H1 (cell line): ENCODE measurements around the gene TBC1D2B. TPM values are rescaled to one million over a fixed set of nuclear protein-coding genes. Genes with fewer than 3 reads are reported as not detected.

Experiments used
- CHD1 ChIP-seq: IDR thresholded peaks from 2 replicates; pipeline ENCODE4 v1.6.1; 2012; ENCODE audit warnings: low read depth, low read length, improper control_type of control experiment
- NRF1 ChIP-seq: IDR thresholded peaks from 2 replicates; pipeline ENCODE4 v1.6.1; 2011; ENCODE audit warnings: mild to moderate bottlenecking, low read depth, low read length, improper control_type of control experiment
- POLR2A ChIP-seq, 2 experiments: IDR thresholded peaks; 1 replicate in 1 of 2; 2 replicates in 1 of 2; pipeline ENCODE4 v1.6.1; 2011; ENCODE audit warnings: low read depth in 2 of 2, low read length in 2 of 2, mild to moderate bottlenecking in 2 of 2; ENCODE audit errors: control extremely low read depth in 1 of 2
- TBP ChIP-seq: IDR thresholded peaks from 2 replicates; pipeline ENCODE4 v1.6.1; 2011; ENCODE audit warnings: low read depth, low read length, improper control_type of control experiment
- ZNF274 ChIP-seq: IDR thresholded peaks from 2 replicates; pipeline ENCODE4 v1.7.0; 2012; ENCODE audit warnings: low read length, borderline replicate concordance; ENCODE audit errors: extremely low read depth
- polyA plus RNA-seq, 7 experiments: library from polyadenylated mRNA; depleted of rRNA in 3 of 7; stranded (reverse) in 5 of 7; unstranded in 2 of 7; fragments of >200 nt in 5 of 7; fragments of 200-250 nt in 2 of 7; gene quantifications; 1 replicate in 5 of 7; 2 replicates in 1 of 7; 4 replicates in 1 of 7; pipeline versions ENCODE4 v1.2.1 to v1.2.3, GENCODE V29; 2011 to 2013; ENCODE audit warnings: missing spikeins in 2 of 7, mixed read lengths in 2 of 7
- total RNA-seq: library from RNA; stranded (reverse); fragmentation: NEBNext Ultra II Directional; extraction: Animal tissue kit (Norgen Biotek cat#: 25700); gene quantifications from 2 replicates; pipeline ENCODE4 v1.2.1, GENCODE V29; 2021

TBC1D2B gene
- total and polyA plus RNA-seq, 2 of the 8 experiments (the other 6 are each of a cell fraction or from before 2014, with no cell fraction given): 11.9 to 19.5 TPM

- TF ChIP-seq NRF1: no peak
- TF ChIP-seq CHD1: no peak
- TF ChIP-seq POLR2A (IDR thresholded peaks at IDR 0.05; ENCODE audit: control extremely low read depth in 1 of 2, low read depth in 2 of 2, low read length in 2 of 2): no peak
- TF ChIP-seq TBP: no peak
- no peak for TF ChIP-seq ZNF274
These were observed 10.7 kb upstream of the TBC1D2B start (continued) for GRCh38 chr15:78087951-78088772.
